Activated CD4-positive, alpha-beta memory T cell treated with anti-CD3 and anti-CD28 coated beads for 36 hours (primary cell): Measurements from ENCODE around the gene RNU4-1. TPM values are rescaled to one million over a fixed set of nuclear protein-coding genes. Genes with fewer than 3 reads are reported as not detected.

Experiments
- CTCF ChIA-PET: fragments of 350-600 bp; sonication (Branson Sonifier 250); formaldehyde crosslinking; loops from one replicate; lab custom pipeline; 2021; ENCODE audit warnings: antibody characterized with exemption, inconsistent platforms; lab: Charles Lee
- POLR2A ChIA-PET: fragments of 350-600 bp; sonication (Branson Sonifier 250); formaldehyde crosslinking; loops from one replicate; lab custom pipeline; 2021; ENCODE audit warnings: antibody characterized with exemption; lab: Charles Lee
- DNase-seq: peaks from one replicate; pipeline ENCODE4 v3.0.0-alpha.2; 2020
- H3K27ac Mint-ChIP-seq: one replicate; pipeline ENCODE4 v1.8.0; 2021; ENCODE audit warnings: mixed read lengths
- H3K27me3 Mint-ChIP-seq: one replicate; pipeline ENCODE4 v1.8.0; 2021; ENCODE audit warnings: mixed read lengths
- H3K36me3 Mint-ChIP-seq: one replicate; pipeline ENCODE4 v1.8.0; 2021; ENCODE audit warnings: mixed read lengths
- H3K4me1 Mint-ChIP-seq: one replicate; pipeline ENCODE4 v1.8.0; 2021; ENCODE audit warnings: low read depth, mixed read lengths
- H3K4me3 Mint-ChIP-seq: one replicate; pipeline ENCODE4 v1.8.0; 2021; ENCODE audit warnings: mild to moderate bottlenecking, mixed read lengths
- H3K9me3 Mint-ChIP-seq: one replicate; pipeline ENCODE4 v1.8.0; 2021; ENCODE audit warnings: mixed read lengths
- intact Hi-C: fragments of 100-400 bp; cut with micrococcal nuclease; formaldehyde crosslinking; loops from one replicate; pipeline ENCODE4 v1.15.1; 2023
- total RNA-seq, 2 experiments: library from RNA; stranded (reverse); gene quantifications; one replicate each; pipeline ENCODE4 v1.2.3, GENCODE V29; 2021

The RNU4-1 gene
- total RNA-seq, 2 experiments from 2014 or later: 1,180 to 1,201 TPM

DNA sequence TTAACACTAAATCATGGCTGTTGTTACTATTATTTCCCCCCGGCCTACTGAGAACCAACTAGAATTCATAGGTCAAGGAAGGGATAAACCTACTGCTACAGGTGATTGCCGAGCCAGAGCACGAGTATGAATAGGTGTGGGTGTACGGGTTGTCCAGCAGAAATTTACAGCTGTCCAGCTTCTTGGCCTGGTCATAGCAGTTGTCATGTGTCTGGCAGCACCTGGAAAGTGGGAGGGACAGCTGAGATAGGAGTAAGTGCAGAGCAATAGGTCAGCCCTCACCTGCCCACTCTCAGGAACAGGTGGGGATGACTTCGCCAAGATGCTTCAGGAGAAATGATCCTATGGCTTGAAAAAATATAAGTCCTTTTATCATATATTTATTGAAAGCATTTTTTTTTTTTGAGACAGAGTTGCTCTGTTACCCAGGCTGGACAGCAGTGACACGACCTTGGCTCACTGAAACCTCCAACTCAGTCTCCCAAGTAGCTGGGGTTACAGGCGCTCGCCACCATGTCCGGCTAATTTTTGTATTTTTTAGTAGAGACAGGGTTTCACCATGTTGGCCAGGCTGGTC is 31.9 kb upstream of the RNU4-1 start:
- DNase-seq: no peak
- no peaks in the 10 kb centered on the region for H3K36me3 Mint-ChIP-seq
- no peak overlapping the region for H3K27ac Mint-ChIP-seq
- H3K4me1 Mint-ChIP-seq: peaks cover 2% of the 10 kb centered on the region
- POLR2A ChIA-PET: interaction anchor here (0.6 to 0.7 kb wide), 2 partner anchors 33 to 101 kb away, joined by 3 to 4 read pairs; partner anchors contain the start of gene RNU4-2
- H3K9me3 Mint-ChIP-seq: no peaks in the 10 kb centered on the region
- H3K27me3 Mint-ChIP-seq: no peaks in the 10 kb centered on the region
- CTCF ChIA-PET: interaction anchor here (0.6 to 1.2 kb wide), 8 partner anchors 10 to 323 kb away, joined by 3 to 5 read pairs (median 3); partner anchors contain the start of genes PXN and SRSF9
- intact Hi-C loops: loop anchor here (1.0 to 2.0 kb wide), 4 partner anchors 8 to 362 kb away; partner anchors contain the start of genes COX6A1, MLEC and POP5
- H3K4me3 Mint-ChIP-seq: no peak overlapping the region

DNA sequence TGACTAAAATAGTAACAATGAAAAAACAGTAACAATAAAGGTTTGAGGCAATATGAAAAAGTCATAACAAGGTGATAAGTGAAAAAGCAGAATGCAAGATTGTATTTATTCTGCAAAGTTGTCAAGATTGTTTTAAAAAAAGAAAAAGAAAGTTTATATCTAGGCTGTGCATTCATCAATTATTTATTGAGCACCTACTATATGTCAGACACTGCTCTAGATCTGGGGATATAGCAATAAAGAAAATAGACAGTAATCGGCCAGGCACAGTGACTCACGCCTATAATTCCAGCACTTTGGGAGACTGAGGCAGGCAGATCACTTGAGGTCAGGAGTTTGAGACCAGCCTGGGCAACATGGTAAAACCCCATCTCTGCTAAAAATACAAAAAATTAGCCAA is 30.7 kb upstream of the RNU4-1 start:
- no peaks in the 10 kb centered on the region for H3K9me3 Mint-ChIP-seq
- H3K27me3 Mint-ChIP-seq: no peaks in the 10 kb centered on the region
- no peaks in the 10 kb centered on the region for H3K36me3 Mint-ChIP-seq
- H3K27ac Mint-ChIP-seq: no peak overlapping the region
- H3K4me3 Mint-ChIP-seq: no peak overlapping the region
- ChIA-PET POLR2A (interaction anchor here (0.7 to 1.1 kb wide), 2 partner anchors 9 to 31 kb away, joined by 3 to 4 read pairs; partner anchors contain the start of gene RNU4-1), CTCF (interaction anchor here (0.7 kb wide), 2 partner anchors 17 to 104 kb away, joined by 3 to 4 read pairs; no protein-coding TSS in a partner anchor)
- intact Hi-C loops: loop anchor here (2.0 kb wide), 3 partner anchors 115 to 363 kb away; partner anchors contain the start of genes COX6A1, MLEC and POP5
- DNase-seq: no peak
- H3K4me1 Mint-ChIP-seq: peaks cover 2% of the 10 kb centered on the region

DNA sequence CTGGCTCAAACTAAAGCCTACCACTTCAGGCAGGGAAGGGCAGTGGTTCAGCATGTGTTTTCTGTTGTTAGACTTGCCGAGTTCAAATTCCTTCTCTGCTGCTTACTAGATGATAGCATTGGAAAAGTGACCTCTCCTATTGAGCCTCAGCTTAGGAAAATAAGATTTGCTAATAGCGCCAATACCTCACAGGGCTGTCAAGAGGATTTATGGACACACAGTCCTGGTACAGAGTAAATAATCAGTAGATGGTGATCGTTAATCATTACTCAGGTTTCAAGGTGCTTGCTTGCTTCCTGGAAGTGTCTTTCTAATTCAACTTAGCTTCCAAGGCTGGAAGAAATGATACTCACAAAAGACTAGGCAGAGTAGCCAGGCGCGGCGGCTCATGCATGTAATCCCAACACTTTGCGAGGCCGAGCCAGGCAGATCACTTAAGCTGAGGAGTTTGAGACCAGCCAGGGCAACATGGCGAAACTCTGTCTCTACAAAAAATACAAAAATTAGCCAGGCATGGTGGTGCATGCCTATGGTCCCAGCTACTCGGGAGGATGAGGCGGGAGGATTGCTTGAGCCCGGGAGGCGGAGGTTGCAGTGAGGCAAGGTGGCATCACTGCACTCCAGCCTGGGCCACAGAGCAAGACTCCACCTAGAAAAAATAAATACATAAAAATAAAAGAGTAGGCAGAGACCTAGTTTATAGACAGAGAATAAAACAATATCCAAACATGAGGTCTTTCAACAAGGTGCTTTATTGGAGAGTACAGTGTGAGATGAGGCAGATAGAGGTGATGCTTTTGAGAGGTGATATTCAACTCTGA is 28.6 kb upstream of the RNU4-1 start:
- no peaks in the 10 kb centered on the region for H3K9me3 Mint-ChIP-seq
- no peak overlapping the region for H3K27ac Mint-ChIP-seq
- ChIA-PET POLR2A (no interaction called here), CTCF (interaction anchor here (0.6 to 2.8 kb wide), 4 partner anchors 20 to 1406 kb away, joined by 3 to 10 read pairs (median 4); partner anchors contain the start of genes PXN and SIRT4)
- no peak for DNase-seq
- no peaks in the 10 kb centered on the region for H3K27me3 Mint-ChIP-seq
- H3K4me1 Mint-ChIP-seq: peaks cover 15% of the 10 kb centered on the region
- H3K36me3 Mint-ChIP-seq: no peaks in the 10 kb centered on the region
- H3K4me3 Mint-ChIP-seq: no peak overlapping the region
- intact Hi-C loops: no loop called here

DNA sequence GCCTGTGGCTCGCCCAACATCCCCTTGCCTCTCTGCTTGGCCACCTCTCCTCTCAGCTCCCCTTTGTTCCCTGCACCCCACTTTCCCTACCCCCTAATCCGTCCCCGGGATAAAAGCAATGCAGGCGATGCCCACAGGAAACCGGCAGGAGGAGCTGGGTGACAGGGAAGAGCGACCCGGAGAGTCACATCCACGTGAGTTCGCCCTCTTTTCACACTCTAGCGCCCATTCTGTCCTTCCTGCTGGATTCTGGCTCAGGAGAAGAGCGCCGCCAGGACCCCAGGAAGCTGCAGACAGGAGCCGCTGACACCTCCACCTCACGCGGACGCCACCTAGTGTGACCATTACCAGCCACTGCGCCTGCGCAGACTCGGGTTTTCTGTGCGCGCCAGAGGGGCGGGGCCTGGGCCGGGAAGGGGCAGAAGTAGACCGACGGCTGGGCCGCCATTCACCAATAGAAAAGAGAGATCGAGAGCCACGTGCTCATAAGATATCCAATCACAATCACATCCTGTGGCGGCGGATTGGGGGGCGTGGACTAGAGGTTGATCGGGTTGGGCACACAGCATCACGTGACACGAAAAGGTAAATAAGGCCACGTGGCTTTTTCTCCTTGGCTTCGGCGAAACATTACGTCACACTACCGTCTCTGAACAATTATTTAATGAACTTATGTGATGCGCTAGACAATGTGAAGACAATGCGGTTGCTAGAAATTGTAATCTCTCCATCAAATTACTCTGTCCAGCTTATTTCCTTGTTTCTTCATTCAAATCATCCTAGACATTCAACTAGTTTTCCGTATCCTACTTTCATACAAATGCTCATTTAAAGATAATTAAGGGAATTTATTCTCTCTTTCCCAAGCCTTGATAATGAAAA is 24.4 kb upstream of the RNU4-1 start:
- peak overlapping the region; percentile 90 for H3K4me3 Mint-ChIP-seq
- H3K36me3 Mint-ChIP-seq: no peaks in the 10 kb centered on the region
- CTCF ChIA-PET: interaction anchor here (0.6 to 1.9 kb wide), 10 partner anchors 9 to 179 kb away, joined by 3 to 25 read pairs (median 5); partner anchors contain the start of genes PLA2G1B, RPLP0 and SIRT4
- peaks cover 13% of the 10 kb centered on the region for H3K4me1 Mint-ChIP-seq
- POLR2A ChIA-PET: interaction anchor here (0.6 to 2.3 kb wide), 5 partner anchors 15 to 117 kb away, joined by 3 to 30 read pairs (median 7); partner anchors contain the start of genes RNU4-1, RNU4-2, RPLP0 and SIRT4
- peak; percentile 100 for DNase-seq
- intact Hi-C loops: loop anchor here (1.0 to 2.0 kb wide), 7 partner anchors 8 to 369 kb away; partner anchors contain the start of genes COQ5, COX6A1, MLEC and RNU4-1
- H3K27me3 Mint-ChIP-seq: no peaks in the 10 kb centered on the region
- peak overlapping the region; percentile 88 for H3K27ac Mint-ChIP-seq
- H3K9me3 Mint-ChIP-seq: no peaks in the 10 kb centered on the region

DNA sequence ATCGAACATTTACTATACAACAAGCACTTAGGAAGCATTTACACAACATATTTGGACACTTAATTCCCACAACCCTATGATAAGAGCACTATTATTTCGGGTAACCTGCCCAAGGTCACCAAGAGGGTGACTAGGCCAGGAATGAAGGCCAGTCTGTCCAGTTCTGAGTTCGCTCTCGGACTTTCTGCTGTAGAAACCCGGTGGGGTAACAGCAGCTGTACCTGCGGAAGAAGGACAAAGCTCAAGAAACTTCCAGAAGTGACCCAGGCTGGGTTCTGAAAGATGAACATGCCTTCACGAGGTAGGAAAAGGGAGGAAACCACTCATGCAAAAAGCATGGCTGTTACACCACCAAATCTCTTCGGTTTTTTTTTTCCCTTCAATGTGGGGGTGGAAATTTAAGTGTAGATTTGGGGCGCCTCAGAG is 23.8 kb upstream of the RNU4-1 start:
- ChIA-PET POLR2A (interaction anchor here (1.3 to 2.3 kb wide), 4 partner anchors 14 to 116 kb away, joined by 4 to 30 read pairs (median 8); partner anchors contain the start of genes RNU4-1, RNU4-2, RPLP0 and SIRT4), CTCF (interaction anchor here (0.6 to 1.9 kb wide), 10 partner anchors 10 to 180 kb away, joined by 3 to 25 read pairs (median 5); partner anchors contain the start of genes PLA2G1B, RPLP0 and SIRT4)
- intact Hi-C loops: loop anchor here (1.0 to 2.0 kb wide), 7 partner anchors 8 to 370 kb away; partner anchors contain the start of genes COQ5, COX6A1, MLEC and RNU4-1
- Mint-ChIP-seq H3K4me1 (peaks cover 13% of the 10 kb centered on the region), H3K27me3 (no peaks in the 10 kb centered on the region), H3K36me3 (no peaks in the 10 kb centered on the region), H3K27ac (peak overlapping the region; percentile 88), H3K4me3 (peak overlapping the region; percentile 90), H3K9me3 (no peaks in the 10 kb centered on the region)
- no peak for DNase-seq

DNA sequence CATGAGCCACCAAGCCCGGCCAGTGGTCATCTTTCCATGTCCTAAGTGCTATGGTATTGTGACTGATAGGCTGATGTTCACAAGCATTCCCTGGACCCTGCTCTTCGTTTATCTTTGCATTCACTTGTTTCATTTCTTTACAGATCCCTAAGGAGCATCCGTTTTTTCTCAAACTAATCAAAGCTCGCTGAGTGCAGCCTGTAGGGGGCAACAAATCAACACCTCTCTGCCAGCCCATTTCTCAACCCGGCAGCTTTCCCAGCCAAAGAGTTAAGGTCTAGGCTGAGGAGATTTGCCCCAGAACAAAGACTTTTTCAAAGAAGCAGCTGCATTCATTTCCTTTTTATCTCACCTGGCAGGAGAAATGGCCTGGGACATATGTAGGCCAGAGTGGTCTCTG is 21.2 kb upstream of the RNU4-1 start:
- H3K4me1 Mint-ChIP-seq: peaks cover 13% of the 10 kb centered on the region
- no peak overlapping the region for H3K27ac Mint-ChIP-seq
- H3K4me3 Mint-ChIP-seq: no peak overlapping the region
- no peak for DNase-seq
- no peaks in the 10 kb centered on the region for H3K27me3 Mint-ChIP-seq
- H3K36me3 Mint-ChIP-seq: no peaks in the 10 kb centered on the region
- ChIA-PET CTCF (interaction anchor here (0.8 to 2.2 kb wide), 5 partner anchors 10 to 155 kb away, joined by 3 to 8 read pairs (median 5); partner anchors contain the start of gene SIRT4), POLR2A (interaction anchor here (1.5 kb wide), 1 partner anchor 23 kb away, joined by 4 read pairs; the partner anchor contains the start of gene RNU4-2)
- H3K9me3 Mint-ChIP-seq: no peaks in the 10 kb centered on the region
- intact Hi-C loops: no loop called here

DNA sequence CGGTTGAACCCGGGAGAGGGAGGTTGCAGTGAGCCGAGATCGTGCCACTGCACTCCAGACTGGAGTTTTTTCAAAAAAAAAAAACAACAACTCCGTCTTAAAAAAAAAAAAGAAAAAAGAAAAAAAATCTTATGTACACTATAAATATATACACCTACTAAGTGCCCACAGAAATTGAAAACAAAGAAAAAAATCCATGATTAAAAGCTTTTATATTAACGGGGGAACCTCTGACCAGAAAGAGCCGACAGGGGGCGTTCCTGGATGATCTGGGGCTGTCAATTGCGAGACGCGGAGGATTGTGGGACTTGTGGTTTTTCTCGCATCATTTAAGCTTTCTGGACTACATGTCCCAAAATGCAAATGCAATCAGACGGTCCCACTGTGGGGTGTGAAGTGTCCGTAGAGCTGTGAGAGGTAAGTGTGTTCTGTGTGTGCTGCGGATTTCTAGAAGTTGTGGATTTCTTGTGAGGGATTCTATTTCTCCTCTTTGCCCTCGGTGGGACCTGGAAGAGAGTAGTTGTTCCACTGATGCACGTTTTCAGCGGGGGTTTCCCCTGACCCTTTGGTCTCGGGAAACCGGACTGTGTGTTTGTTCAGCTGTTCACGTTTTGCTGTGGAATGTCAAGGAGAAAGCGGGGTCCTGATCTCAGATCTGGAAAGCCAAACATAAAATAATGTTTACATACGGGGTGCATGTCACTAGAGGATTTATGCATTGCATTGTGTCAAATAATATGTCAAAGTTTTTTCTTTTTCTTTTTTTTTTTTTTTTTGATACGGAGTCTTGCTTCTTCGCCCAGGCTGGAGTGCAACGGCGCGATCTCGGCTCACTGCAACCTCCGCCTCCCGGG is 9.2 kb upstream of the RNU4-1 start, which contains the start of gene SIRT4:
Gene SIRT4, plus strand, starts transcription at position 360 of the 854 bp plus-strand sequence. CDS start 1,241 bp downstream, outside the sequence.
- Mint-ChIP-seq H3K4me1 (peaks cover 8% of the 10 kb centered on the region), H3K36me3 (no peaks in the 10 kb centered on the region), H3K27me3 (no peaks in the 10 kb centered on the region), H3K4me3 (peak within 1 kb of the TSS; percentile 90), H3K27ac (peak within 1 kb of the TSS; percentile 70), H3K9me3 (no peaks in the 10 kb centered on the region)
- intact Hi-C loops: loop anchor here (1.0 kb wide), 2 partner anchors 9 to 15 kb away; partner anchors contain the start of gene RNU4-1
- ChIA-PET POLR2A (interaction anchor here (0.6 to 2.2 kb wide), 6 partner anchors 10 to 242 kb away, joined by 3 to 89 read pairs (median 6); partner anchors contain the start of genes DYNLL1, RNU4-1, RNU4-2 and RPLP0), CTCF (interaction anchor here (0.6 to 2.9 kb wide), 28 partner anchors 8 to 473 kb away, joined by 3 to 38 read pairs (median 3); partner anchors contain the start of genes MLEC, POP5, PXN and RNU4-1)
- DNase-seq: peak; percentile 92

DNA sequence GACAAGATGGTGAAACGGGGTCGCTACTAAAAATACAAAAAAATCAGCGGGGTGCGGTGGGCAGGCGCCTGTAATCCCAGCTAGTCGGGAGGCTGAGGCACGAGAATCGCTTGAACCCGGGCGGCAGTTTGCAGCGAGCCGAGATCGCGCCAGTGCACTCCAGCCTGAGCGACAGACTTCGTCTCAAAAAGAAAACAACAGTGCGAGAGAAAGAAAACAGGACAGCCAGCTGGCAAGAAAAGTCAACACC is 701 bp downstream of the RNU4-1 start:
- POLR2A ChIA-PET: interaction anchor here (0.6 to 5.0 kb wide), 33 partner anchors 9 to 1366 kb away, joined by 3 to 261 read pairs (median 5); partner anchors contain the start of genes BICDL1, COQ5, GCN1 and PLA2G1B
- Mint-ChIP-seq H3K9me3 (no peaks in the 10 kb centered on the region), H3K4me1 (peaks cover 5% of the 10 kb centered on the region), H3K4me3 (no peak overlapping the region), H3K36me3 (no peaks in the 10 kb centered on the region), H3K27ac (no peak overlapping the region), H3K27me3 (no peaks in the 10 kb centered on the region)
- CTCF ChIA-PET: interaction anchor here (1.1 to 14.0 kb wide), 5 partner anchors 10 to 63 kb away, joined by 4 to 150 read pairs (median 14); partner anchors contain the start of genes PXN and SIRT4
- no peak for DNase-seq
- intact Hi-C loops: loop anchor here (2.0 to 10.0 kb wide), 3 partner anchors 174 to 392 kb away; partner anchors contain the start of gene MLEC

DNA sequence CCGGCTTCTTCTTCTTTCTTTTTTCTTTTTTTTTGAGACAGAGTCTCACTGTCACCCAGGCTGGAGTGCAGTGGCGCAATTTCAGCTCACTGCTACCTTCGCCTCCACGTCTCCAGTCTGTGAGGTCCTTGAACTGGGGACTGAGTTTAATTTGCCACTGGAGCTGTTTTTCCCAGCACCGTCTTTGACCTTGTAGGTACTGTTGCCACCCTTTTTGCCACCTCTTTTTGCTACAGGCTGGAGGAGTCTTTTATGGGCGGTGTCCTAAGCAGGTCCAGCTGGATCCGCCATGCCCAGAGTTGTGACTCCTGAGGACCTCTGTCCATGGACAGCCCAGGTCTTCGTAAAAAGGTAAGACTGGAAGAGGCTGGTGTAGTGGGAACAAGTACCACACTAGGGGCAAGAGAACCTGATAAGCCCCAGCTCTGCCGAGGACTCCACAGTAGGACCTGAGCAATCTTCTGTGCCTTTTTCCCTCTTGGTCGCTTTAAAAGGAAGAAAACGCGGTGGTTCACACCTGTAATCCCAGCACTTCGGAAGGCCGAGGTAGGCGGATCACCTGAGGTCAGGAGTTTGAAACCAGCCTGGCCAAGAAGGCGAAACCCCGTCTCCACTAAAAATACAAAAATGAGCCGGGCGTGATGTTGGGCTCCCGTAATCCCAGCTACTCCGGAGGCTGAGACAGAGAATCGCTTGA is 2.3 kb downstream of the RNU4-1 start:
- H3K27me3 Mint-ChIP-seq: no peaks in the 10 kb centered on the region
- H3K4me3 Mint-ChIP-seq: no peak overlapping the region
- peaks cover 5% of the 10 kb centered on the region for H3K4me1 Mint-ChIP-seq
- no peaks in the 10 kb centered on the region for H3K9me3 Mint-ChIP-seq
- intact Hi-C loops: loop anchor here (1.0 to 10.0 kb wide), 4 partner anchors 38 to 394 kb away; partner anchors contain the start of gene MLEC
- ChIA-PET CTCF (interaction anchor here (0.7 to 14.0 kb wide), 11 partner anchors 12 to 95 kb away, joined by 3 to 150 read pairs (median 7); partner anchors contain the start of genes PXN, RPLP0 and SIRT4), POLR2A (interaction anchor here (0.6 to 5.0 kb wide), 49 partner anchors 12 to 1510 kb away, joined by 3 to 261 read pairs (median 5); partner anchors contain the start of genes BICDL1, COQ5, DYNLL1 and GCN1)
- H3K36me3 Mint-ChIP-seq: no peaks in the 10 kb centered on the region
- H3K27ac Mint-ChIP-seq: peak overlapping the region; percentile 60
- DNase-seq: peak; percentile 42
